Stimulated activated naive CD8-positive, alpha-beta T cell treated with anti-CD3 and anti-CD28 coated beads, Interleukin-15, amount 100 ng/mL, for 72 hours (primary cell): ENCODE results near the gene CATSPER3.

Experiments used
- ATAC-seq: fragments of 150-1000 bp; cut with Tn5 transposase; 2 replicates; pipeline ENCODE4 v1.10.0; 2021; ENCODE audit warnings: mild to moderate bottlenecking, moderate library complexity
- DNase-seq, 2 donors: peaks; one replicate each; pipeline ENCODE4 v3.0.0; 2021 to 2022
- H3K27ac Mint-ChIP-seq, 2 donors: one replicate each; pipeline ENCODE4 v1.8.0; 2022; ENCODE audit warnings: mild to moderate bottlenecking in 2 of 2, mixed read lengths in 2 of 2, moderate library complexity in 2 of 2
- H3K27me3 Mint-ChIP-seq: one replicate; pipeline ENCODE4 v1.8.0; 2022; ENCODE audit warnings: mixed read lengths
- H3K4me1 Mint-ChIP-seq: one replicate; pipeline ENCODE4 v1.8.0; 2022; ENCODE audit warnings: mild to moderate bottlenecking, mixed read lengths
- H3K4me3 Mint-ChIP-seq, 2 donors: one replicate each; pipeline ENCODE4 v1.8.0; 2022; ENCODE audit warnings: mild to moderate bottlenecking in 2 of 2, mixed read lengths in 2 of 2, moderate library complexity in 1 of 2
- H3K9me3 Mint-ChIP-seq, 2 donors: one replicate each; pipeline ENCODE4 v1.8.0; 2022; ENCODE audit warnings: mixed read lengths in 2 of 2

CATSPER3 gene

GRCh38 chr5:134967607-134968006 lies at the start of gene CATSPER3:
TSS of gene CATSPER3 (plus strand) at chr5:134967907. CDS start at chr5:134967992, 85 bp downstream.
- DNase-seq (no peak), ATAC-seq (no peak)
- Mint-ChIP-seq H3K9me3 (no peaks in the 10 kb centered on the region), H3K4me1 (peaks cover 27% of the 10 kb centered on the region), H3K27ac (no peak within 1 kb of the TSS), H3K27me3 (no peaks in the 10 kb centered on the region), H3K4me3 (no peak within 1 kb of the TSS)

GRCh38 chr5:134918861-134919260 lies 48.8 kb upstream of the CATSPER3 start:
- H3K27me3 Mint-ChIP-seq, result no peaks in the 10 kb centered on the region
- H3K27ac Mint-ChIP-seq, result no peak overlapping the region
- DNase-seq (no peak), ATAC-seq (no peak)
- H3K4me3 Mint-ChIP-seq, result no peak overlapping the region
- H3K9me3 Mint-ChIP-seq, result no peaks in the 10 kb centered on the region
- H3K4me1 Mint-ChIP-seq, result peaks cover 41% of the 10 kb centered on the region

- Mint-ChIP-seq H3K27ac (peak overlapping the region; percentile 91 to 93), H3K4me3 (no peak overlapping the region), H3K4me1 (peaks cover 41% of the 10 kb centered on the region), H3K27me3 (no peaks in the 10 kb centered on the region), H3K9me3 (no peaks in the 10 kb centered on the region)
- ATAC-seq, result no peak
- DNase-seq, result no peak
Measured at GRCh38 chr5:134920848-134921575, 46.7 kb upstream of the CATSPER3 start.

GRCh38 chr5:134932508-134932907 lies 35.2 kb upstream of the CATSPER3 start:
- Mint-ChIP-seq H3K4me3 (no peak overlapping the region), H3K27me3 (no peaks in the 10 kb centered on the region), H3K4me1 (no peaks in the 10 kb centered on the region), H3K9me3 (no peaks in the 10 kb centered on the region), H3K27ac (no peak overlapping the region)
- no peak for ATAC-seq
- DNase-seq, result no peak

GRCh38 chr5:134934202-134934601 lies 33.5 kb upstream of the CATSPER3 start:
- Mint-ChIP-seq H3K4me1 (no peaks in the 10 kb centered on the region), H3K4me3 (no peak overlapping the region), H3K27me3 (no peaks in the 10 kb centered on the region), H3K9me3 (no peaks in the 10 kb centered on the region), H3K27ac (no peak overlapping the region)
- no peak for ATAC-seq
- no peak for DNase-seq

- DNase-seq, result no peak
- Mint-ChIP-seq H3K9me3 (no peaks in the 10 kb centered on the region), H3K27ac (no peak overlapping the region)
Measured at GRCh38 chr5:134935711-134936602, 31.8 kb upstream of the CATSPER3 start.

GRCh38 chr5:134937526-134937925 lies 30.2 kb upstream of the CATSPER3 start:
- Mint-ChIP-seq H3K27me3 (no peaks in the 10 kb centered on the region), H3K27ac (no peak overlapping the region), H3K9me3 (no peaks in the 10 kb centered on the region), H3K4me3 (no peak overlapping the region), H3K4me1 (no peaks in the 10 kb centered on the region)
- ATAC-seq (no peak), DNase-seq (no peak)

More at GRCh38 chr5:134935711-134936602, 31.8 kb upstream of the CATSPER3 start:
- Mint-ChIP-seq H3K4me3 (no peak overlapping the region), H3K4me1 (no peaks in the 10 kb centered on the region), H3K27me3 (no peaks in the 10 kb centered on the region)
- ATAC-seq, result no peak

- Mint-ChIP-seq H3K9me3 (no peaks in the 10 kb centered on the region), H3K4me3 (no peak overlapping the region), H3K27ac (no peak overlapping the region), H3K27me3 (no peaks in the 10 kb centered on the region), H3K4me1 (no peaks in the 10 kb centered on the region)
- DNase-seq (no peak), ATAC-seq (no peak)
Measured at GRCh38 chr5:134938030-134938429, 29.7 kb upstream of the CATSPER3 start.

GRCh38 chr5:134939500-134939899 lies 28.2 kb upstream of the CATSPER3 start:
- no peaks in the 10 kb centered on the region for H3K4me1 Mint-ChIP-seq
- ATAC-seq (no peak), DNase-seq (no peak)
- H3K27me3 Mint-ChIP-seq, result no peaks in the 10 kb centered on the region
- no peaks in the 10 kb centered on the region for H3K9me3 Mint-ChIP-seq
- no peak overlapping the region for H3K27ac Mint-ChIP-seq
- H3K4me3 Mint-ChIP-seq, result no peak overlapping the region

- no peak overlapping the region for H3K27ac Mint-ChIP-seq
- H3K9me3 Mint-ChIP-seq, result no peaks in the 10 kb centered on the region
- no peak overlapping the region for H3K4me3 Mint-ChIP-seq
- DNase-seq (no peak), ATAC-seq (no peak)
- H3K27me3 Mint-ChIP-seq, result no peaks in the 10 kb centered on the region
- no peaks in the 10 kb centered on the region for H3K4me1 Mint-ChIP-seq
Measured at GRCh38 chr5:134943547-134943946, 24.2 kb upstream of the CATSPER3 start.

- DNase-seq, result no peak
- no peak for ATAC-seq
- no peaks in the 10 kb centered on the region for H3K9me3 Mint-ChIP-seq
- H3K27me3 Mint-ChIP-seq, result no peaks in the 10 kb centered on the region
- H3K27ac Mint-ChIP-seq, result no peak overlapping the region
- no peaks in the 10 kb centered on the region for H3K4me1 Mint-ChIP-seq
- no peak overlapping the region for H3K4me3 Mint-ChIP-seq
Measured at GRCh38 chr5:134944630-134945029, 23.1 kb upstream of the CATSPER3 start.

GRCh38 chr5:134945041-134945440 lies 22.7 kb upstream of the CATSPER3 start:
- ATAC-seq (no peak), DNase-seq (no peak)
- H3K4me1 Mint-ChIP-seq, result no peaks in the 10 kb centered on the region
- H3K27me3 Mint-ChIP-seq, result no peaks in the 10 kb centered on the region
- no peak overlapping the region for H3K4me3 Mint-ChIP-seq
- H3K27ac Mint-ChIP-seq, result no peak overlapping the region
- no peaks in the 10 kb centered on the region for H3K9me3 Mint-ChIP-seq

GRCh38 chr5:134948911-134949310 lies 18.8 kb upstream of the CATSPER3 start:
- H3K4me1 Mint-ChIP-seq, result no peaks in the 10 kb centered on the region
- no peaks in the 10 kb centered on the region for H3K9me3 Mint-ChIP-seq
- H3K27me3 Mint-ChIP-seq, result no peaks in the 10 kb centered on the region
- no peak overlapping the region for H3K4me3 Mint-ChIP-seq
- no peak for ATAC-seq
- no peak overlapping the region for H3K27ac Mint-ChIP-seq
- DNase-seq, result no peak

- Mint-ChIP-seq H3K4me1 (no peaks in the 10 kb centered on the region), H3K9me3 (peaks cover 0 to 4% of the 10 kb centered on the region in 2 donors), H3K27ac (no peak overlapping the region), H3K27me3 (no peaks in the 10 kb centered on the region), H3K4me3 (no peak overlapping the region)
- ATAC-seq, result no peak
- DNase-seq, result no peak
Measured at GRCh38 chr5:134949316-134949715, 18.4 kb upstream of the CATSPER3 start.

GRCh38 chr5:134957920-134958608 lies 9.6 kb upstream of the CATSPER3 start:
- no peak overlapping the region for H3K4me3 Mint-ChIP-seq
- no peak overlapping the region for H3K27ac Mint-ChIP-seq
- H3K4me1 Mint-ChIP-seq, result peaks cover 11% of the 10 kb centered on the region
- DNase-seq, result no peak
- no peak for ATAC-seq
- peaks cover 7 to 14% of the 10 kb centered on the region in 2 donors for H3K9me3 Mint-ChIP-seq
- no peaks in the 10 kb centered on the region for H3K27me3 Mint-ChIP-seq

- Mint-ChIP-seq H3K4me3 (no peak overlapping the region), H3K27me3 (no peaks in the 10 kb centered on the region), H3K4me1 (peaks cover 14% of the 10 kb centered on the region), H3K9me3 (peaks cover 7 to 14% of the 10 kb centered on the region in 2 donors), H3K27ac (no peak overlapping the region)
- DNase-seq (no peak), ATAC-seq (no peak)
Measured at GRCh38 chr5:134958755-134959154, 9.0 kb upstream of the CATSPER3 start.
